ENCODE data around the gene MTHFD1L.
"Not testable (repeated sequence)": the region's sequence is repeated elsewhere in the genome, so short reads cannot be mapped to it uniquely, and the experiment has no call there.

Gene MTHFD1L

GRCh38 chr6:150865406-150866146 lies at the start of gene MTHFD1L:
MTHFD1L (plus strand) TSS chr6:150865702; CDS start chr6:150865823, 121 bp downstream.
- Histone ChIP-seq H3K4me3 (ENCODE audit: insufficient read length, low read depth) (peak within 1 kb of the TSS; percentile 66), H3K4me1 (ENCODE audit: insufficient read depth, insufficient read length) (no peaks in the 10 kb centered on the region), H3K9ac (ENCODE audit: insufficient read length, low read depth) (peak within 1 kb of the TSS; percentile 82), H3K27me3 (ENCODE audit: insufficient read depth, insufficient read length) (no peaks in the 10 kb centered on the region), H3K9me3 (ENCODE audit: insufficient read depth, low read length) (no peaks in the 10 kb centered on the region), H3K36me3 (ENCODE audit: insufficient read depth, insufficient read length, low read length) (peaks cover 3% of the 10 kb centered on the region)
- TF ChIP-seq ZNF274 (IDR thresholded peaks at IDR 0.05; ENCODE audit: low read depth, low read length) (no peak), SUZ12 (IDR thresholded peaks at IDR 0.05; ENCODE audit: extremely low read depth, insufficient read depth, insufficient read length) (no peak), YY1 (IDR thresholded peaks at IDR 0.05; ENCODE audit: insufficient read depth, insufficient read length) (no peak)
- peak; percentile 52 for DNase-seq (ENCODE audit: low read depth, low spot score)

- not testable (repeated sequence) for H3K36me3 ChIP-seq (ENCODE audit: insufficient read depth, insufficient read length, low read length); H3K9me3 ChIP-seq (ENCODE audit: insufficient read depth, low read length); H3K27me3 ChIP-seq (ENCODE audit: insufficient read depth, insufficient read length); H3K4me1 ChIP-seq (ENCODE audit: insufficient read depth, insufficient read length); H3K4me3 ChIP-seq (ENCODE audit: insufficient read length, low read depth); DNase-seq (ENCODE audit: low read depth, low spot score); H3K9ac ChIP-seq (ENCODE audit: insufficient read length, low read depth)
Observed at GRCh38 chr6:150816554-150816953, 48.9 kb upstream of the MTHFD1L start.

- no peaks in the 10 kb centered on the region for H3K36me3 ChIP-seq (ENCODE audit: insufficient read depth, insufficient read length, low read length)
- no peak for DNase-seq (ENCODE audit: low read depth, low spot score)
- TF ChIP-seq SUZ12 (IDR thresholded peaks at IDR 0.05; ENCODE audit: extremely low read depth, insufficient read depth, insufficient read length) = no peak
- TF ChIP-seq ZNF274 (IDR thresholded peaks at IDR 0.05; ENCODE audit: low read depth, low read length) = no peak
- no peak for TF ChIP-seq YY1 (IDR thresholded peaks at IDR 0.05; ENCODE audit: insufficient read depth, insufficient read length)
Observed at GRCh38 chr6:150822932-150823331, 42.6 kb upstream of the MTHFD1L start.

DNA sequence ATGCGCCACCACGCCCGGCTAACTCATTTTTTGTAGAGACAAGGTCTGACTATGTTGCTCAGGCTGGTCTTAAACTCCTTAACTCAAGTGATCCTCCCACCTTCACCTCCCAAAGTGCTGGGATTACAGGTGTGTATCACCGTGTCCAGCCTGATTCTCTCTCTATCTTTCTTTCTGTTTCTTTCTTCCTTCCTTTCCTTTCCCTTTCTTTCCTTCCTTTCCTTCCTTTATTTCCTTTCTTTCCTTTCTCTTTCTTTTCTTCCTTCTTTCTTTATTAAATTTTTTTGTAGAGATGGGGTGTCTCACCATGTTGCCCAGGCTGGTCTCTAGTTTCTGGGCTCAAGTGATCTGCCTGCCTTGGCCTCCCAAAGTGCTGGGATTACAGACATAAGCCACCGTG lies 38.7 kb upstream of the MTHFD1L start:
- DNase-seq (ENCODE audit: low read depth, low spot score) = no peak
- no peak overlapping the region for H3K4me3 ChIP-seq (ENCODE audit: insufficient read length, low read depth)
- no peaks in the 10 kb centered on the region for H3K36me3 ChIP-seq (ENCODE audit: insufficient read depth, insufficient read length, low read length)
- H3K9ac ChIP-seq (ENCODE audit: insufficient read length, low read depth) = no peak overlapping the region
- TF ChIP-seq YY1 (IDR thresholded peaks at IDR 0.05; ENCODE audit: insufficient read depth, insufficient read length) = no peak
- no peak for TF ChIP-seq SUZ12 (IDR thresholded peaks at IDR 0.05; ENCODE audit: extremely low read depth, insufficient read depth, insufficient read length)
- TF ChIP-seq ZNF274 (IDR thresholded peaks at IDR 0.05; ENCODE audit: low read depth, low read length) = no peak
- no peaks in the 10 kb centered on the region for H3K4me1 ChIP-seq (ENCODE audit: insufficient read depth, insufficient read length)
- no peaks in the 10 kb centered on the region for H3K9me3 ChIP-seq (ENCODE audit: insufficient read depth, low read length)
- no peaks in the 10 kb centered on the region for H3K27me3 ChIP-seq (ENCODE audit: insufficient read depth, insufficient read length)

More at GRCh38 chr6:150822932-150823331, 42.6 kb upstream of the MTHFD1L start:
- H3K4me3 ChIP-seq (ENCODE audit: insufficient read length, low read depth) = no peak overlapping the region
- no peaks in the 10 kb centered on the region for H3K4me1 ChIP-seq (ENCODE audit: insufficient read depth, insufficient read length)
- H3K9me3 ChIP-seq (ENCODE audit: insufficient read depth, low read length) = no peaks in the 10 kb centered on the region
- H3K9ac ChIP-seq (ENCODE audit: insufficient read length, low read depth) = no peak overlapping the region
- no peaks in the 10 kb centered on the region for H3K27me3 ChIP-seq (ENCODE audit: insufficient read depth, insufficient read length)

DNA sequence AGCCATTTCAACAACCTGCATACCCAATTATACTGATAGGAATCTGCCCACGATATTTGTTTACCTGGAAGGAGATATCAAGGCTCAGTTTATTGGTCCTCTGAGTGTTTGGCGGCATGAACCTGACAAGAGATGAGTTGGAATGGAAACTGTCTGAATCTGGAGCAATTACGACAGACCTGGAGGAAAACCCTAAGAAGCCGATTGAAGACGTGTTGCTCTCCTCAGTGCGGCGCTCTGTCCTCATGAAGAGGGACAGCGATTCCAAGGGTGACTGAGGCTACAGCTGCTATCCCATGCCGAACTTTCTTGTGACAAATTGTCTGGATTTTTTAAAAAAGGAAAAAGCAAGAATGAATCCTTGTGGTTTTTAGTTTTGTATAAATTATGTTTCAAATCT lies 37.4 kb upstream of the MTHFD1L start:
- not testable (repeated sequence) for H3K36me3 ChIP-seq (ENCODE audit: insufficient read depth, insufficient read length, low read length); H3K27me3 ChIP-seq (ENCODE audit: insufficient read depth, insufficient read length); H3K9ac ChIP-seq (ENCODE audit: insufficient read length, low read depth); DNase-seq (ENCODE audit: low read depth, low spot score); H3K4me3 ChIP-seq (ENCODE audit: insufficient read length, low read depth); H3K4me1 ChIP-seq (ENCODE audit: insufficient read depth, insufficient read length); H3K9me3 ChIP-seq (ENCODE audit: insufficient read depth, low read length)

- Histone ChIP-seq H3K9ac (ENCODE audit: insufficient read length, low read depth) (no peak overlapping the region), H3K27me3 (ENCODE audit: insufficient read depth, insufficient read length) (no peaks in the 10 kb centered on the region), H3K4me3 (ENCODE audit: insufficient read length, low read depth) (no peak overlapping the region), H3K9me3 (ENCODE audit: insufficient read depth, low read length) (no peaks in the 10 kb centered on the region), H3K4me1 (ENCODE audit: insufficient read depth, insufficient read length) (no peaks in the 10 kb centered on the region), H3K36me3 (ENCODE audit: insufficient read depth, insufficient read length, low read length) (no peaks in the 10 kb centered on the region)
- no peak for DNase-seq (ENCODE audit: low read depth, low spot score)
- TF ChIP-seq YY1 (IDR thresholded peaks at IDR 0.05; ENCODE audit: insufficient read depth, insufficient read length) = no peak
- no peak for TF ChIP-seq SUZ12 (IDR thresholded peaks at IDR 0.05; ENCODE audit: extremely low read depth, insufficient read depth, insufficient read length)
- TF ChIP-seq ZNF274 (IDR thresholded peaks at IDR 0.05; ENCODE audit: low read depth, low read length) = no peak
Observed at GRCh38 chr6:150830439-150831165, 34.9 kb upstream of the MTHFD1L start.

GRCh38 chr6:150831577-150831976 lies 33.9 kb upstream of the MTHFD1L start:
- Histone ChIP-seq H3K4me1 (ENCODE audit: insufficient read depth, insufficient read length) (no peaks in the 10 kb centered on the region), H3K9ac (ENCODE audit: insufficient read length, low read depth) (no peak overlapping the region), H3K4me3 (ENCODE audit: insufficient read length, low read depth) (no peak overlapping the region), H3K36me3 (ENCODE audit: insufficient read depth, insufficient read length, low read length) (no peaks in the 10 kb centered on the region), H3K27me3 (ENCODE audit: insufficient read depth, insufficient read length) (no peaks in the 10 kb centered on the region), H3K9me3 (ENCODE audit: insufficient read depth, low read length) (no peaks in the 10 kb centered on the region)
- no peak for DNase-seq (ENCODE audit: low read depth, low spot score)
- TF ChIP-seq SUZ12 (IDR thresholded peaks at IDR 0.05; ENCODE audit: extremely low read depth, insufficient read depth, insufficient read length) (no peak), YY1 (IDR thresholded peaks at IDR 0.05; ENCODE audit: insufficient read depth, insufficient read length) (no peak), ZNF274 (IDR thresholded peaks at IDR 0.05; ENCODE audit: low read depth, low read length) (no peak)

All from NT2/D1 (cell line).